Hematopoietic multipotent progenitor cell (in vitro differentiated cells): ENCODE data around the gene VWA7. TPM values are rescaled to one million over a fixed set of nuclear protein-coding genes. Genes with fewer than 3 reads are reported as not detected.
"Not testable (repeated sequence)": the region's sequence is repeated elsewhere in the genome, so short reads cannot be mapped to it uniquely, and the experiment has no call there.

Source experiments
- DNase-seq, 3 donors: peaks; one replicate each; pipeline ENCODE4 v3.0.0-alpha.2; 2011 to 2015; ENCODE audit warnings: low read depth in 2 of 3, low spot score in 2 of 3
- total RNA-seq: library from RNA; depleted of rRNA; stranded (reverse); fragments of >200 nt; gene quantifications from one replicate; pipeline ENCODE4 v1.2.3, GENCODE V29; 2012

The VWA7 gene
- total RNA-seq, 1 donor, result 2.4 TPM

DNA sequence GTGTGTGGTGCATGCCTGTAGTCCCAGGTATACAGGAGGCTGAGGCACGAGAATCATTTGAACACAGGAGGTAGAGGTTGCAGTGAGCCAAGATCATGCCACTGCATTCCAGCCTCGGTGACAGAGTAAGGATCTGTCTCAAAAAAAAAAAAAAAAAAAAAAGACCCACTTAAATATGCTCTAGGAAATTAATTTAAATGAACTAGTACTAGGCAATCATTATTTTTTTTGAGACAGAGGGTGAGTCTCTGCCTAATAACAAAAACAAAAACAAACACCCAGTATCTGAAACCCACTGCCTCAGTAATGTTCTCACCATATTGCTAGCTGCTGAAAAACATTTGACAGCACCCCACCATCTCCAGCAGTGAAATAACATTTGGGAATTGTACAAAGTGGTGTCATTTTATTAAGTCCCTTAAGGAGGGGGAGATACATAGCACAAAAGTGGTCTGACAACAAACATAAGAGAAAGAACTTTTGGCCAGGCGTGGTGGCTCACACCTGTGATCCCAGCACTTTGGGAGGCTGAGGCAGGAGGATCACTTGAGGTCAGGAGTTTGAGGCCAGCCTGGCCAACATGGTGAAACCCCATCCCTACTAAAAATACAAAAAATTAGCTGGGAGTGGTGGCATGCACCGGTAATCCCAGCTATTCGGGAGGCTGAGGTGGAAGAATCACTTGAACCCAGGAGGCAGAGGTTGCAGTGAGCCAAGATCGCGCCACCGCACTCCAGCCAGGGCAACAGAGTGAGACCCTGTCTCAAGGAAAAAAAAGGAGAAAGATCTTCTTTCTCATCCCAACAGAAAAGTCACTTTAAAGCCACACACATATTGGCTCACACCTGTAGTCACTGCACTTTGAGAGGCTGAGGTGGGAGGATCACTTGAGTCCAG, 24.2 kb upstream of the VWA7 start:
- not testable (repeated sequence) for DNase-seq

- no peak for DNase-seq
Measured at GRCh38 chr6:31799781-31800180, 22.7 kb upstream of the VWA7 start.

GRCh38 chr6:31797588-31797987, 20.5 kb upstream of the VWA7 start:
- peak in 1 of 3 donors; percentile 48 for DNase-seq

DNA sequence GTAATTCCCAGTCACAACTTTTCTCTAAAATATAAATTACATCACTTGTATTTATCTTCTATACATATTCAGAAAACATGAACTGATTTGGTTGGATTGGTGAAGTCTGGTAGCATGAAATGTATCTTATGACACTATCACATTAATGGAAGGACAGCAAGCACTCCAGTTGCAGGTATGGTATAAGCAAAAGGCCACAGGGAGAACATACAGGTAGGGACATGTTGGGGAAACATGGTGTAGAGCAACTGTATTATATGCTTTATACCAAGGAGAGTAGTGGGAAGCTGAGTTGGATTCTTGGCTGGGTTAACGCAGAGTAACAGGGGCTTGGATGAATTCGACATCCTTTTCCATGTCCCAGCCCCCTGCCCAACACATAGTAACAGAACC, 19.9 kb upstream of the VWA7 start:
- no peak for DNase-seq

DNA sequence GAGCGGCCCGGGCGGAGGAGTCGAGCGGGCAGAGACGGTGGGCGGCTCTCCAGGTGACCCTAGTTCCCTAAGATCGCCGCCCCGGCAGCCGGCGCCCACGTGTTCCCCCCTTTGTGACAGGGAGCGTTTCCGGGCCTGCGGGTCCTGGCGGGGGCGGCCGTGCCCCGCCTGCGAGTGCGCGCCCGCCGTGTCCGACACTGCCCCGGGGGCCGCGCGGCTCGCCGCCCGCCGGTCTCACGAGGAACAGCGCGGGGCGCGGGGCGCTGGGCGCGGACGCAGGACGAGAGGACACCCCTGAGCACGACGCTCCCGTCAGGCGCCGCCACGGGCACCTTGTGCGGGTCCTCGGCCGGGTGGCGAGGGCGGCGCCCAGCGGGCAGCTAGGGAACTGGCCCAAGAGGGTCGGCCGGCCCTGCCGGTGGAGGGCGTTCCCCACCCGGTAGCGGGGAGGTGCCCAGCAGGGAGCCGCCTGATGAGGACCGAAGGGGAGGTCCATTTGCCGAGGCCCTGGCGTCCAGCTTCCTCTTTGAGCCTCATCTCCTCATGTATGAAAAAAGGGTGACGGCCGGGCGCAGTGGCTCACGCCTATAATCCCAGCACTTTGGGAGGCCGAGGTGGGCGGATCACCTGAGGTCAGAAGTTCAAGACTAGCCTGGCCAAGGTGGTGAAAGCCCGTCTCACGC, 18.6 kb upstream of the VWA7 start, which contains the start of gene VARS1:
Gene VARS1 (minus strand): TSS at position 137 of the 683 bp plus-strand sequence. CDS start 535 bp downstream, outside the sequence.
- peak; percentile 90 to 93 (median 92) for DNase-seq

DNA sequence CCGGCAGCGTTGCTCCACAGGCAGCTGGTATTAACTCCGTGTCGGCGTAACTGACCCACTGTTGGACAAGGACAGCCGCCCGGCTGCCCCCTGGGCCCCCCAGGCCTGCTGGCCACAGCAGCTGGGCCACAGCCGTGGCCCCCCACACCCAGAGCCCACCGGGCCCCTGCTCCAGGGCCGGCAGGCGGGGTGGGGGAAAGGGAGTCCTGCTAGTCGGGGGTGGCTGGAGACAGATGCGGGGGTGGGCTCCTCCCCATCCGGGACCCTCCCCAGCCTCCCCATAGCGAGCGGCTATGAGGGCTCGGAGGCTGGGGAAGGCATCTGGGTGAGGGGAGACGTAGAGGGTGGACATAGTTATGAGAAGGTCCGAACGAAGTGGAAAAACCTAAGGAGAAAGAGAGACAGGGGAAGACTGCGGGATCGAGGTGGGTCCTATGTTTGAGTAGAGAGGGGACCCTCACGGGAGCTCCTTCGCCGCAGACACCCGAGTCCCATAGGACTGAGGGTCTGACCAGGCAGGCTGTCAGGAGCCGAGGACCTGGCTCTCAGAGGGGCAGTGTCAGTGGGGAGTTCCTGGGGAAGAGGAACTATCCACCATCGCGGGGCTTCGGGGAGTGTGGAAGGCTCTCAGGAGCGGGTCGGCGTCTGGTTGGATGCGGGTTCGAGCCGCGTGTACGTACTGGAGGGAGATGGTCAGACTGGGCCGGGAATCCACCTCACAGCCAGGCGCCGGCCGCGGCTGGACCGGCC, 17.9 kb upstream of the VWA7 start:
- no peak for DNase-seq

GRCh38 chr6:31794294-31794865, 17.3 kb upstream of the VWA7 start:
- DNase-seq, result no peak

- not testable (repeated sequence) for DNase-seq
Measured at GRCh38 chr6:31793927-31794245, 16.8 kb upstream of the VWA7 start.

DNA sequence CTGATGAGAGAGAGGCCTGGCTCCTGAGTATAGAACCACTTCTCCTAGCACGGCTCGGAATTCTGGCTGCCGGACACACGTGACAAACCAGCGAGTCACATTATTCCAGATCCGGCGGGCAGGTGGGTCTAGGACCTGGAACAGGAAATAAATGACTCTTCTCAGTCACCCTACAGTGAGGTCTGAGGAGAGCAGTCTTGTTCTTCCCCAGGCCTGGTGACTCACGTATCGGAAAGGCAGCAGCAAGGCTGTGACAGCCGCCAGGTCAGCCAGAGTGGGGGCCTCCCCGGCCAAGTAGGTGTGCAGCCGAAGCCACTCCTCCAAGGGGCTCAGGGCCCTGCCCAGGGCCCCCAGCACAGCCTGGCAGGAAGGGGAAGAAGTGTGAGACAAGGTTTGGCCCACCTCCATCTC, 15.6 kb upstream of the VWA7 start:
- DNase-seq, result peak in 2 of 3 donors; percentile 71 to 83

DNA sequence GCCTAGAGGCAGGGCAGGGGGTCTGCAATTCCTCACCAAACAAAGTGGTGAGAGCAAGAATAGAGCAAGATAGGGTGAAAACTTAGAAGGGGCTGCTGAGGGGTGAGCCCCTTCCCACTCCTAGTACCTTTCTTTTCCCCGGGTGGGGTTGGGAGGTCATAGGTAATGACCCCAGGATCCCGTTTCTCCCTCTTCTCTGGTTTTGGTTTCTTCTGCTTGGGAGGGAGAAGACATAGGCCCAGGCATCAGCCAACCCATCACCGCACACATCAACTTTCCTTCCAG, 14.9 kb upstream of the VWA7 start:
- no peak for DNase-seq

GRCh38 chr6:31791324-31792089, 14.4 kb upstream of the VWA7 start:
- DNase-seq, result peak in 2 of 3 donors; percentile 50 to 70

DNA sequence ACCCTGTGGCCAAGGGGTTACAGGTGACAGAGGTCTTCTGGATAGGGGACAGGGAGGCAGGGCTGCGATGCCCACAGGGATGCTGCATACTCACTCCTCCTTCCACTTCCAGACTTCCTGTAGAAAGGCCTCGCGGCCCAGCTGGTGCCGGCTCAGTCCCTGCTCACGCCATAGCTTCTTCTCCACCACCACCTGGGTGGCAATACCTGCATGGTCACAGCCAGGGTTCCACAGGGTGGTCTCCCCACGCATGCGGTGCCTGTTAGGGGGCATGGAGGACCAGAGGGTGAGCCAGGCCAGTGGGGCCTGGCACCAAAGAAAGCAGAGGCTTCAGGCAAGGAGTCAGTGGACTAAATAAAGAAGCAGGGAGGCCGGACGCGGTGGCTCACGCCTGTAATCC, 8.3 kb upstream of the VWA7 start:
- no peak for DNase-seq

GRCh38 chr6:31784098-31784925, 7.2 kb upstream of the VWA7 start:
- no peak for DNase-seq

DNA sequence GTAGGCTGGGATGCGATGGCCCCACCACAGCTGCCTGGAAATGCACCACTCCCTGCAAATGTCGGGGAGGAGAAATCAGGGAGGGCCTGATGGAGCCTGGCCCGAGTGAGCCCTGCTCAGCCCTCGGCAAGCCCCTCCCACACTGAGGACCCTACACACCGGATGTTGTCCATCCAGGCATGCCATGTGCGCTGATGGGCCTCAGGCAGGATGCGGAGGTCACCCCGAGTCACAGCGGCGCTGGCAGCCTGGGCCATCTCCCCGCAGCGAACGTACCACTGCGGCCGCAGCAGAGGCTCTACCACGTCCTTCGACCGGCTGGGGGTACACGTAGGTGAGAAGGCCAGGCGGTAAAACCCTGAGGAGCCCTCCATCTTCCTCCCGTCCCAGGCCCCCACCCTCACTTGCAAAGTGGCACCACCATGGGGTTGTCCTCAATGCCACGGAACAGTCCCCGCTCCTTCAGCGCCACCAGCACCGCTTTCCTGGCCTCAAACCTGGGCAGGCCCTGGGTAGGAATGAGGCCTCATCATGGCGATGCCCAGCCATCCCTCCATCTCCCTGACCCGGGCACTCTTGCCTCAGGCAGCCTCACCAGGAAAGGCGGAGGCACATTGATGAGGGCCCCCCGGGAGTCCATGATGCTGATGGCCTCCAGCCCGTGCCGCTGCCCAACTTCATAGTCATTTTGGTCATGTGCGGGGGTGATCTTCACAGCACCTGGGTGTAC, 5.2 kb upstream of the VWA7 start:
- DNase-seq, result no peak

- no peak for DNase-seq
Measured at GRCh38 chr6:31781244-31782125, 4.4 kb upstream of the VWA7 start.

DNA sequence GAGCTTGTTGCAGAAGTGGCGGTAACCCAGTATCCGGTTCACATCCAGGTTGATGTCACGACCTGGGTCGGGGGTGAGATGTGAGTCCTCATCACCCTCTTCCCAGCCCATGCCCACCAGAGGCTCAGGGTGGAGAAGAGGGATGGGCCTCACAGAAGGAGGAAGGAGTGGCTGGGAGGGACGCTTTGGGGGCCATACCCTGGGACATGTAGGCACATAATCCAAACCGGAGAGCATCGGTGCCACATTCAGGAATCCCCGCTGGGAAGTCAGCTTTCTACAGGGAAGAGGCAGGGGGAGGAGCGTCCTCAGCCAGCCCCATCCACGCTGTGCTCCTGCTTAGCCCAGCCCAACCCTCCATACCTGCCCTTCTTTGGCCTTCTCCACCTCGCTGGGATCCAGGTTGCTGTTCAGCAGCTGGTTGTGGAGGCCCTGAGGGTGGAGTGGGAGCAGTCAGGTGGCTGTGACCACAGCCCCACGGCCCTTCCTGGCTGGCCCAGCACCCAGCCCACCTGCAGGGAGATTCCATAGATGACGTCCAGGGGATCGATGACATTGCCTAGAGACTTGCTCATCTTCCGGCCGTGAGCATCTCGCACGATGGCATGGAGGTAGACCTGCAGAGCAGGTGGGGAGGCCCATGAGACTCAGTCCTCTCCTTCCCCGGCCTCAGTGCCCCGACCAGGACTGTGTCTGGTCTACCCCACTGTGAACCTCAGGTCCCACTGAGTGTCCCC, 3.5 kb upstream of the VWA7 start:
- DNase-seq, result no peak

DNA sequence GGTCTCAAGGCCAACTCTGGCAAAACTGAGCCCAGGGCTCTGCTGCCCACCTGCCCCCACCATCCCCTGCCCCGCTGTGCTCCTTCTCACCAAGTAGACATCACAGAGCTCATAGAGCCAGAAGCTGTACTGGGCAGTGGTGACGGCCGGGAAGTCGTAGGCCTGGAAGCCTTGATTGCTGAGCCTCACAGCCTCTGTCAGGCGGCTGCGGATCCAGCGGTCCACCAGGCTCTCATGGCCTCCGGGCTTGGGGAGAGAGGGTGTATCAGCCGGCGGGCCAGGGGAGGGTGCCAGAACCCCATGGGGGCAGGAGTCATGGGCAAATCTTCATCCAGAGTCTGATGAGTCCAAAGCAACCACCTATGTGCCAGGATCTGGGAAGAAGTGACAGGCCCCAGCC, 2.8 kb upstream of the VWA7 start:
- DNase-seq, result no peak
